ENCODE results near the gene KDR. TPM values are rescaled to one million over a fixed set of nuclear protein-coding genes. Genes with fewer than 3 reads are reported as not detected.

Gene KDR
- total RNA-seq, 1 donor from 2014 or later = 0.12 TPM

DNA sequence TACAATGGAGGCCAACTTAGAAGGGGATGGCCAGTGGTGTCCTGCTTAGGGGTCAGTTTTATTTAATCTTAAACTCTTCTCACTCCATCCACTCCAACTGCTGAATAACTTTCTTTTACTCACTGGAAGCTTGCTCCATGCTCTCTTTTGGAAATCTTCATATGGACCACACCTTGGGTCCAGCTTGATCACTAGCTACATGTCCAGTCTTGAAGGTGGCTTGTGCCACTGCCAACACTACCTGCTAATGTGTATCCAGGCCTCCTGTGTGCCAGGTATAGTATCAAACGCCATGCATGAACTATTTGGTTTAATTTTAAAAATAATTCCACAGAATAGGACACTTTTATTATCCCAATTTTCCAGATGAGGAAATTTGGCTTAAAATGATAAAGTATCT is 37.0 kb upstream of the KDR start:
- DNase-seq (ENCODE audit: low read depth, low spot score) = no peak
- no peak overlapping the region for H3K27ac Mint-ChIP-seq (ENCODE audit: unreplicated experiment)
- H3K4me1 Mint-ChIP-seq = peaks cover 8% of the 10 kb centered on the region
- H3K9me3 Mint-ChIP-seq = peaks cover 7% of the 10 kb centered on the region
- H3K4me3 Mint-ChIP-seq = no peak overlapping the region
- no peaks in the 10 kb centered on the region for H3K27me3 Mint-ChIP-seq (ENCODE audit: low read depth)
- H3K36me3 Mint-ChIP-seq (ENCODE audit: low read depth) = peaks cover 9% of the 10 kb centered on the region
- TF ChIP-seq, protein P1, sequence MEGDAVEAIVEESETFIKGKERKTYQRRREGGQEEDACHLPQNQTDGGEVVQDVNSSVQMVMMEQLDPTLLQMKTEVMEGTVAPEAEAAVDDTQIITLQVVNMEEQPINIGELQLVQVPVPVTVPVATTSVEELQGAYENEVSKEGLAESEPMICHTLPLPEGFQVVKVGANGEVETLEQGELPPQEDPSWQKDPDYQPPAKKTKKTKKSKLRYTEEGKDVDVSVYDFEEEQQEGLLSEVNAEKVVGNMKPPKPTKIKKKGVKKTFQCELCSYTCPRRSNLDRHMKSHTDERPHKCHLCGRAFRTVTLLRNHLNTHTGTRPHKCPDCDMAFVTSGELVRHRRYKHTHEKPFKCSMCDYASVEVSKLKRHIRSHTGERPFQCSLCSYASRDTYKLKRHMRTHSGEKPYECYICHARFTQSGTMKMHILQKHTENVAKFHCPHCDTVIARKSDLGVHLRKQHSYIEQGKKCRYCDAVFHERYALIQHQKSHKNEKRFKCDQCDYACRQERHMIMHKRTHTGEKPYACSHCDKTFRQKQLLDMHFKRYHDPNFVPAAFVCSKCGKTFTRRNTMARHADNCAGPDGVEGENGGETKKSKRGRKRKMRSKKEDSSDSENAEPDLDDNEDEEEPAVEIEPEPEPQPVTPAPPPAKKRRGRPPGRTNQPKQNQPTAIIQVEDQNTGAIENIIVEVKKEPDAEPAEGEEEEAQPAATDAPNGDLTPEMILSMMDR (conservative IDR thresholded peaks at IDR 0.05) = no peak

DNA sequence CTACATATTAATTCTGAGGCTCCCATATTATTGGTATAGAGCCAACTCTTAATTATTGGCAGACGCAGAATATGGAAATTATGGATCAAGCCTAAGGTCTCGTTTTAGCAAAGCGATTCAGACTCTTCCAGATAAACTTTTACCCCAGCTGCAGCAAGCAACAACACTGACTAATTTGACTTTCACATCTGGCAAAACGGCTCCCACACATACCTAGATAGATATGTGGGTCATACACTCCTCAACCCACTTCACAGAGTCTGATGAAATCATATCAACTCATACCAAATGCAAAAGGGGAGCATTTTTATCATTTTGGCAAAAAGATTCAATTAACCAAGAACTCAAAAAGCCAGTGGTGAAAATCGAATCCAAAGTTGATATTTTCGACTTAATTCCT is 36.3 kb upstream of the KDR start:
- Mint-ChIP-seq H3K27ac (ENCODE audit: unreplicated experiment) (no peak overlapping the region), H3K4me1 (peaks cover 1% of the 10 kb centered on the region), H3K36me3 (ENCODE audit: low read depth) (peaks cover 3% of the 10 kb centered on the region), H3K27me3 (ENCODE audit: low read depth) (no peaks in the 10 kb centered on the region), H3K9me3 (peaks cover 7% of the 10 kb centered on the region), H3K4me3 (no peak overlapping the region)
- TF ChIP-seq, protein P1 (conservative IDR thresholded peaks at IDR 0.05) = no peak
- no peak for DNase-seq (ENCODE audit: low read depth, low spot score)

DNA sequence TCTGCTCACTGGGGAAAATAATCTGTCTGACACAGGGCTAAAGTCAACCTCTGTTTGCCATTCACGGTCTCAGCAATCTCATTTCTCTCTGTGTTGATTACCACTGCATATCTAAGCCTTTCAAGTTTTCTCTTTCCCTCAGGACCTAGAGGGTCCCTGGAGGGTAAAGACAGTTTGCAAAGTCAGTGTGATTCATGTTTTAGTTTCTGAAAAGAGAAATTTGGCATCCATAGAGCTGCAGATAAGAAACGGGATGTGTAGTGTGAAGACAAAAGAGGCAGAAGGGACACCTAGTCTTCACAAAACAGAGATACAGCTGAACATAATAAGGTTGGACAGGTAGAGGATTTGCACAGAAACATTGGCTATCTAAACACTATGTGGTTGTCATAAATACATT is 34.5 kb upstream of the KDR start:
- DNase-seq (ENCODE audit: low read depth, low spot score) = no peak

DNA sequence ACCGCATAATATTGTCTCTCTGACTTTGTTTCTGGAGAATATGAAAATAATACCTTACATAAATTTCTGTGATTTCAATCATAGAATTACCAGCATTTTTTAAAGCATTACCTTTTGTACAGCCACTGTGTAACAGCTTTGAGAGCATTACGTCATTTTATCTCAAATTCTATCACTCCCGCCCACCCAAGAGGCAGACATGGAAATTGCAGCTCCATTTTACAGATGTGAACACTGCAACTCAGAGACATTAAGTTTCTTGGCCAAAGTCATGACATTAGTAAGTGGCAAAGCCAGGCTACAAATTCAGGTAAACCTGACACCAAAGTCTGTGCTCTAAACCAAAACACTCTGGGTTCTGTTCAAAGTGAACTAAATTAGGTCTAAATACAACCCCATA is 33.6 kb upstream of the KDR start:
- H3K27me3 Mint-ChIP-seq (ENCODE audit: low read depth) = no peaks in the 10 kb centered on the region
- no peak for DNase-seq (ENCODE audit: low read depth, low spot score)
- H3K36me3 Mint-ChIP-seq (ENCODE audit: low read depth) = no peaks in the 10 kb centered on the region
- no peaks in the 10 kb centered on the region for H3K4me1 Mint-ChIP-seq
- no peak overlapping the region for H3K4me3 Mint-ChIP-seq
- no peak overlapping the region for H3K27ac Mint-ChIP-seq (ENCODE audit: unreplicated experiment)
- TF ChIP-seq, protein P1 (conservative IDR thresholded peaks at IDR 0.05) = no peak
- no peaks in the 10 kb centered on the region for H3K9me3 Mint-ChIP-seq

More for the DNA sequence above, 34.5 kb upstream of the KDR start:
- Mint-ChIP-seq H3K27me3 (ENCODE audit: low read depth) (no peaks in the 10 kb centered on the region), H3K4me1 (no peaks in the 10 kb centered on the region), H3K4me3 (no peak overlapping the region), H3K9me3 (no peaks in the 10 kb centered on the region), H3K36me3 (ENCODE audit: low read depth) (no peaks in the 10 kb centered on the region), H3K27ac (ENCODE audit: unreplicated experiment) (no peak overlapping the region)
- TF ChIP-seq, protein P1 (conservative IDR thresholded peaks at IDR 0.05) = no peak

DNA sequence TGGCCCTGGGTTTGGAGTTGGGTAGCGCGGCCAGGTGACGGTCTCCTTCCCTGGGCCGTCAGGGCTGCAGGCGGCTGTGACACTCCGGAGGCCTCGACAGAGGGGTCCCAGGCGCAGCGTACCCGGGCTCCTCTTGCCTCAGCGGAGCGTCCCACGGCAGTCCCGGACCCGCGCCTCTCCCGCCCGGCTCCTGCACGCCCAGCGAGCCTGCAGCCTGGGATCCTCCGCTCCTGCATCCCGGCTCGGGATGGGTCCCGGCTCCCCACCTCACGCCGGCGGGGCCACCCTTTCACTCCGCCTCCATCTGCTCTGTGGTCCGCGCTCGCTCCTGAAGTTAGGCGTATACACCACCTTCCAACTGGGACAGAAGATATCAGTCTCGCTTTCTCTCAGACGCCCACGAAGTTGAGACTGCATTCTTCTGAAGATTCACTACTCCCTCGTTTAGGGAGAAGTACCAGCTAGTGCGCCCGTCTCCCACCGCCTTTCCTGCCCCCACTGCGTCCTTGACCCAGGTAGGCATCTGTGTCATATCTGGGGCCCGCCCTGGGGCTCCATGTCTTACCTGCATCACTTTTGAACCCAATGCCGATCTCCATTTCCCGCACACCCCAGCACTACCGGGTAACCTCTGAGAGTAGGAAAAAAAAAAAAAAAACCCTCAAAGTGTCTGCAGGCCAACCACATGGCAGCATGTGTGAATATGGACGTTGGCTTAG is 32.3 kb upstream of the KDR start:
- TF ChIP-seq, protein P1 (conservative IDR thresholded peaks at IDR 0.05) = no peak
- Mint-ChIP-seq H3K4me3 (no peak overlapping the region), H3K9me3 (peaks cover 4% of the 10 kb centered on the region), H3K27me3 (ENCODE audit: low read depth) (no peaks in the 10 kb centered on the region), H3K27ac (ENCODE audit: unreplicated experiment) (no peak overlapping the region), H3K4me1 (no peaks in the 10 kb centered on the region), H3K36me3 (ENCODE audit: low read depth) (no peaks in the 10 kb centered on the region)
- no peak for DNase-seq (ENCODE audit: low read depth, low spot score)

All from neural crest cell (in vitro differentiated cells).